H1 (cell line): ENCODE data around the gene PRPF39. TPM values are rescaled to one million over a fixed set of nuclear protein-coding genes. Genes with fewer than 3 reads are reported as not detected.
A peak's percentile ranks its signal among the peaks of the same experiment; 100 is the strongest.

Experiments used
- CTCF ChIA-PET: fragments of 300-600 bp; sonication (Branson Sonifier 250); formaldehyde crosslinking; loops from one replicate; lab custom pipeline; 2021; ENCODE audit not compliant: partially characterized antibody; lab: Charles Lee
- POLR2A ChIA-PET: fragments of 300-600 bp; sonication (Branson Sonifier 250); formaldehyde crosslinking; loops from one replicate; lab custom pipeline; 2021; ENCODE audit warnings: inconsistent platforms; ENCODE audit not compliant: partially characterized antibody; lab: Charles Lee
- DNase-seq, 2 experiments: peaks; one replicate each; pipeline versions ENCODE4 v3.0.0 to v3.0.0-alpha.2; 2010 to 2022; ENCODE audit warnings: low spot score in 2 of 2, low read depth in 1 of 2, mixed read lengths in 1 of 2
- FAIRE-seq: peaks from 2 replicates; lab custom pipeline; 2011; peaks lifted over from hg19 to GRCh38; lab: Jason Lieb, UNC
- H2AFZ ChIP-seq: 2 replicates; pipeline ENCODE4 v1.8.1; 2012; ENCODE audit warnings: low read length, inconsistent platforms
- H2AK5ac ChIP-seq: 2 replicates; pipeline ENCODE4 v1.6.1; 2013; ENCODE audit warnings: low read depth, low read length
- H2BK120ac ChIP-seq: replicated peaks from 2 replicates; pipeline ENCODE3; 2013; ENCODE audit warnings: low read depth, low read length, inconsistent platforms
- H2BK12ac ChIP-seq: 2 replicates; pipeline ENCODE4 v1.6.1; 2013; ENCODE audit warnings: low read depth, low read length
- H2BK15ac ChIP-seq: 2 replicates; pipeline ENCODE4 v1.6.1; 2013; ENCODE audit warnings: low read length
- H2BK20ac ChIP-seq: 2 replicates; pipeline ENCODE4 v1.6.1; 2013; ENCODE audit warnings: low read length
- H2BK5ac ChIP-seq: 2 replicates; pipeline ENCODE4 v1.6.1; 2013; ENCODE audit warnings: low read depth, low read length
- H3K14ac ChIP-seq: 2 replicates; pipeline ENCODE4 v1.6.1; 2013; ENCODE audit warnings: inconsistent platforms; ENCODE audit not compliant: insufficient read length
- H3K18ac ChIP-seq: 2 replicates; pipeline ENCODE4 v1.6.1; 2013; ENCODE audit warnings: low read length; ENCODE audit errors: extremely low read depth
- H3K23ac ChIP-seq: 2 replicates; pipeline ENCODE4 v1.6.1; 2013; ENCODE audit warnings: inconsistent platforms; ENCODE audit not compliant: insufficient read length
- H3K23me2 ChIP-seq: 2 replicates; pipeline ENCODE4 v1.6.1; 2013; ENCODE audit warnings: low read depth, low read length
- H3K27ac ChIP-seq: 2 replicates; pipeline ENCODE4 v1.6.1; 2011; ENCODE audit warnings: low read depth, low read length, inconsistent platforms
- H3K27me3 ChIP-seq, 4 experiments: replicated peaks in 1 of 4; 1 replicate in 1 of 4; 2 replicates in 3 of 4; pipeline versions ENCODE4 v1.6.1 to v1.8.1; 2011 to 2013; ENCODE audit warnings: low read length in 3 of 4, mild to moderate bottlenecking in 3 of 4, inconsistent platforms in 2 of 4, mixed read lengths in 2 of 4, moderate library complexity in 1 of 4; ENCODE audit not compliant: control insufficient read depth in 3 of 4, insufficient read depth in 3 of 4; ENCODE audit errors: extremely low read depth in 1 of 4
- H3K36me3 ChIP-seq, 4 experiments: 2 replicates each; pipeline versions ENCODE4 v1.6.1 to v1.8.1; 2011 to 2013; ENCODE audit warnings: mild to moderate bottlenecking in 4 of 4, low read length in 3 of 4, moderate library complexity in 2 of 4, control low read depth in 1 of 4, inconsistent platforms in 1 of 4; ENCODE audit not compliant: insufficient read depth in 4 of 4, control insufficient read depth in 2 of 4
- H3K4ac ChIP-seq: replicated peaks from 2 replicates; pipeline ENCODE3; 2013; ENCODE audit warnings: low read length, low read depth, mixed read lengths, inconsistent platforms; ENCODE audit not compliant: insufficient read length
- H3K4me1 ChIP-seq, 4 experiments: replicated peaks in 1 of 4; 1 replicate in 1 of 4; 2 replicates in 3 of 4; pipeline versions ENCODE4 v1.6.1 to v1.8.1; 2011 to 2013; ENCODE audit warnings: low read length in 3 of 4, inconsistent platforms in 2 of 4, mixed read lengths in 1 of 4; ENCODE audit not compliant: insufficient read depth in 4 of 4, control insufficient read depth in 3 of 4
- H3K4me2 ChIP-seq, 2 experiments: 2 replicates each; pipeline versions ENCODE4 v1.6.1 to v1.8.1; 2011 to 2013; ENCODE audit warnings: low read depth in 2 of 2, low read length in 2 of 2, control low read depth in 1 of 2, inconsistent platforms in 1 of 2, mild to moderate bottlenecking in 1 of 2; ENCODE audit not compliant: insufficient read depth in 1 of 2
- H3K4me3 ChIP-seq, 4 experiments: fragments of 200-600, 300-600 bp in 1 of 4; sonication (generic), shearing (Covaris generic), sonication (Bioruptor Twin) in 1 of 4; 2 replicates each; pipeline versions ENCODE4 v1.5.1 to v1.8.1; 2011 to 2016; ENCODE audit warnings: low read length in 4 of 4, low read depth in 3 of 4, control low read depth in 2 of 4, inconsistent platforms in 2 of 4, mild to moderate bottlenecking in 2 of 4, mixed read lengths in 1 of 4, moderate library complexity in 1 of 4; ENCODE audit not compliant: insufficient read depth in 2 of 4; ENCODE audit errors: extremely low read depth in 1 of 4
- H3K56ac ChIP-seq: replicated peaks from 2 replicates; pipeline ENCODE3; 2013; ENCODE audit warnings: low read depth, mild to moderate bottlenecking, mixed read lengths, low read length, inconsistent platforms; ENCODE audit not compliant: insufficient read length
- H3K79me1 ChIP-seq: 2 replicates; pipeline ENCODE4 v1.6.1; 2013; ENCODE audit warnings: low read depth, low read length, control low read depth
- H3K79me2 ChIP-seq, 2 experiments: 2 replicates each; pipeline versions ENCODE4 v1.6.1 to v1.8.1; 2012 to 2013; ENCODE audit warnings: low read length in 2 of 2, mild to moderate bottlenecking in 2 of 2, inconsistent platforms in 1 of 2; ENCODE audit not compliant: insufficient read depth in 2 of 2, control insufficient read depth in 1 of 2
- H3K9ac ChIP-seq, 4 experiments: replicated peaks in 1 of 4; 1 replicate in 1 of 4; 2 replicates in 3 of 4; pipeline versions ENCODE4 v1.6.1 to v1.8.1; 2011 to 2013; ENCODE audit warnings: low read depth in 3 of 4, low read length in 3 of 4, control low read depth in 2 of 4, mild to moderate bottlenecking in 2 of 4, moderate library complexity in 2 of 4, inconsistent platforms in 1 of 4; ENCODE audit errors: extremely low read depth in 1 of 4
- H3K9me3 ChIP-seq, 2 experiments: 2 replicates each; pipeline versions ENCODE4 v1.6.1 to v1.8.1; 2012 to 2013; ENCODE audit warnings: mild to moderate bottlenecking in 2 of 2, moderate library complexity in 2 of 2, control low read depth in 1 of 2, inconsistent platforms in 1 of 2, low read depth in 1 of 2, low read length in 1 of 2, mixed read lengths in 1 of 2; ENCODE audit not compliant: insufficient read depth in 2 of 2
- H4K20me1 ChIP-seq, 2 experiments: replicated peaks in 1 of 2; 2 replicates each; pipeline versions ENCODE3 to v1.8.1; 2011 to 2013; ENCODE audit warnings: inconsistent platforms in 2 of 2, low read length in 2 of 2, mild to moderate bottlenecking in 1 of 2; ENCODE audit not compliant: insufficient read depth in 2 of 2, control insufficient read depth in 1 of 2
- H4K5ac ChIP-seq: 2 replicates; pipeline ENCODE4 v1.6.1; 2013; ENCODE audit warnings: low read length, low read depth, mixed read lengths, inconsistent platforms; ENCODE audit not compliant: insufficient read length
- H4K8ac ChIP-seq: 2 replicates; pipeline ENCODE4 v1.8.0; 2013; ENCODE audit warnings: mild to moderate bottlenecking, moderate library complexity, low read length, inconsistent platforms; ENCODE audit not compliant: insufficient read depth; ENCODE audit errors: extremely low read depth
- H4K91ac ChIP-seq: replicated peaks from 2 replicates; pipeline ENCODE3; 2013; ENCODE audit warnings: low read length, mixed read lengths, inconsistent platforms; ENCODE audit not compliant: insufficient read length
- CEBPB ChIP-seq: IDR thresholded peaks from 2 replicates; pipeline ENCODE4 v1.6.1; 2012; ENCODE audit warnings: low read depth, low read length
- CREB1 ChIP-seq: IDR thresholded peaks from 2 replicates; pipeline ENCODE4 v1.6.1; 2012; ENCODE audit warnings: inconsistent platforms
- FOSL1 ChIP-seq: IDR thresholded peaks from 2 replicates; pipeline ENCODE4 v1.6.1; 2011; ENCODE audit warnings: mild to moderate bottlenecking, low read depth, low read length, moderate library complexity; ENCODE audit not compliant: insufficient read depth
- HDAC6 ChIP-seq: IDR thresholded peaks from one replicate; pipeline ENCODE4 v1.7.1; 2012; ENCODE audit warnings: low read depth, mild to moderate bottlenecking, inconsistent platforms, low read length, moderate library complexity
- KDM4A ChIP-seq: IDR thresholded peaks from one replicate; pipeline ENCODE4 v1.7.1; 2012; ENCODE audit warnings: low read depth, mild to moderate bottlenecking, moderate library complexity, low read length, inconsistent platforms; ENCODE audit not compliant: severe bottlenecking
- RNF2 ChIP-seq: fragments of 200-900, 300-1000 bp; sonication (generic); IDR thresholded peaks from 2 replicates; pipeline ENCODE4 v1.7.1; 2016; ENCODE audit warnings: borderline replicate concordance, low read depth, mild to moderate bottlenecking, antibody characterized with exemption, low read length; ENCODE audit not compliant: poor library complexity, severe bottlenecking; ENCODE audit errors: missing control alignments
- SAP30 ChIP-seq: fragments of 300-600 bp; sonication (generic); IDR thresholded peaks from 2 replicates; pipeline ENCODE4 v1.7.1; 2012; ENCODE audit warnings: low read length, moderate library complexity, mild to moderate bottlenecking, inconsistent platforms; ENCODE audit not compliant: insufficient read depth, insufficient replicate concordance
- SP4 ChIP-seq: IDR thresholded peaks from 2 replicates; pipeline ENCODE4 v1.6.1; 2012; ENCODE audit warnings: low read length, inconsistent platforms
- TAF7 ChIP-seq: optimal IDR thresholded peaks from 2 replicates; pipeline ENCODE3; 2011; ENCODE audit warnings: low read depth, mild to moderate bottlenecking, inconsistent platforms, low read length, moderate library complexity, borderline replicate concordance
- WGBS, 2 experiments: shearing (Covaris generic) in 1 of 2; methylation state at CpG; one replicate each; pipeline versions ENCODE4 v1.1.6 to v1.1.7; 2013 to 2015; ENCODE audit warnings: low lambda C conversion rate in 2 of 2, mixed read lengths in 2 of 2, inconsistent platforms in 1 of 2, low coverage in 1 of 2, missing lambda C conversion rate in 1 of 2; ENCODE audit not compliant: insufficient replicate concordance in 2 of 2, insufficient coverage in 1 of 2, insufficient read length in 1 of 2; ENCODE audit errors: extremely low coverage in 1 of 2, missing lambda C conversion rate in 1 of 2; 5-methylcytosine and 5-hydroxymethylcytosine counted together
- polyA plus RNA-seq, 7 experiments: library from polyadenylated mRNA; depleted of rRNA in 3 of 7; stranded (reverse) in 5 of 7; unstranded in 2 of 7; fragments of >200 nt in 5 of 7; fragments of 200-250 nt in 2 of 7; gene quantifications; 1 replicate in 5 of 7; 2 replicates in 1 of 7; 4 replicates in 1 of 7; pipeline versions ENCODE4 v1.2.1 to v1.2.3, GENCODE V29; 2011 to 2013; ENCODE audit warnings: missing spikeins in 2 of 7, mixed read lengths in 2 of 7
- total RNA-seq: library from RNA; stranded (reverse); fragmentation: NEBNext Ultra II Directional; extraction: Animal tissue kit (Norgen Biotek cat#: 25700); gene quantifications from 2 replicates; pipeline ENCODE4 v1.2.1, GENCODE V29; 2021

Gene PRPF39
- total and polyA plus RNA-seq, 2 of the 8 experiments (the other 6 are each of a cell fraction or from before 2014, with no cell fraction given), result 22.4 to 43.3 TPM

GRCh38 chr14:45135156-45135555 is 51.2 kb downstream of the PRPF39 start:
- CTCF ChIA-PET, result interaction anchor here (1.6 kb wide), 3 partner anchors 109 to 221 kb away, joined by 3 to 7 read pairs (median 3); no protein-coding TSS in a partner anchor

More at GRCh38 chr14:45135156-45135555, 51.2 kb downstream of the PRPF39 start:
- H3K4ac ChIP-seq, result no peak overlapping the region
- no peaks in the 10 kb centered on the region for H3K9me3 ChIP-seq
- 4% methylated on average over 7 of the region's 7 CpGs; no CpG with 5 or more reads in 1 of the 2 experiments for WGBS, 2 experiments
- no peak overlapping the region for H2BK5ac ChIP-seq
- H4K91ac ChIP-seq, result no peak overlapping the region
- H2BK20ac ChIP-seq, result no peak overlapping the region
- peaks cover 0 to 4% of the 10 kb centered on the region in 2 experiments for H4K20me1 ChIP-seq
- DNase-seq (no peak), FAIRE-seq (no peak)
- no peak overlapping the region for H3K14ac ChIP-seq
- H3K23ac ChIP-seq, result no peak overlapping the region
- peak overlapping the region; percentile 70 for H2AFZ ChIP-seq
- H3K79me2 ChIP-seq, result peaks cover 4 to 77% of the 10 kb centered on the region in 2 experiments; a peak in 3 of 4 replicates
- H4K8ac ChIP-seq, result no peak overlapping the region
- no peak overlapping the region for H3K18ac ChIP-seq
- H4K5ac ChIP-seq, result no peak overlapping the region
- peak overlapping the region; percentile 63 to 87 for H3K4me2 ChIP-seq
- H2AK5ac ChIP-seq, result no peak overlapping the region
- H3K36me3 ChIP-seq, result peaks cover 0 to 5% (median 2%) of the 10 kb centered on the region in 4 experiments; a peak in 2 of 8 replicates
- H2BK15ac ChIP-seq, result no peak overlapping the region
- TF ChIP-seq TAF7 (no peak), FOSL1 (no peak), CEBPB (no peak), SP4 (no peak), SAP30 (no peak), HDAC6 (no peak), CREB1 (no peak), KDM4A (no peak), RNF2 (no peak)
- H3K56ac ChIP-seq, result no peak overlapping the region
- POLR2A ChIA-PET, result interaction anchor here (0.6 to 1.3 kb wide), 5 partner anchors 11 to 222 kb away, joined by 3 to 5 read pairs (median 3); no protein-coding TSS in a partner anchor
- peak overlapping the region in 1 of 4 experiments; percentile 84; a peak in 2 of 7 replicates for H3K9ac ChIP-seq
- no peaks in the 10 kb centered on the region for H3K79me1 ChIP-seq
- peaks cover 0 to 3% (median 0%) of the 10 kb centered on the region in 4 experiments; a peak in 3 of 7 replicates for H3K4me1 ChIP-seq
- peak overlapping the region; percentile 84 to 94 (median 91) for H3K4me3 ChIP-seq
- H3K27ac ChIP-seq, result no peak overlapping the region
- H2BK12ac ChIP-seq, result no peak overlapping the region
- no peaks in the 10 kb centered on the region for H3K27me3 ChIP-seq
- peaks cover 5% of the 10 kb centered on the region for H3K23me2 ChIP-seq
- H2BK120ac ChIP-seq, result no peak overlapping the region
